GM12872 (cell line): ENCODE data around the gene C22orf42.

ENCODE experiments used
- TF ChIP-seq, protein P1 (sequence below): IDR thresholded peaks from 3 replicates; pipeline ENCODE4 v1.5.1; 2011; ENCODE audit warnings: low read depth, mild to moderate bottlenecking, low read length, moderate library complexity; ENCODE audit not compliant: insufficient read depth

Gene C22orf42

DNA sequence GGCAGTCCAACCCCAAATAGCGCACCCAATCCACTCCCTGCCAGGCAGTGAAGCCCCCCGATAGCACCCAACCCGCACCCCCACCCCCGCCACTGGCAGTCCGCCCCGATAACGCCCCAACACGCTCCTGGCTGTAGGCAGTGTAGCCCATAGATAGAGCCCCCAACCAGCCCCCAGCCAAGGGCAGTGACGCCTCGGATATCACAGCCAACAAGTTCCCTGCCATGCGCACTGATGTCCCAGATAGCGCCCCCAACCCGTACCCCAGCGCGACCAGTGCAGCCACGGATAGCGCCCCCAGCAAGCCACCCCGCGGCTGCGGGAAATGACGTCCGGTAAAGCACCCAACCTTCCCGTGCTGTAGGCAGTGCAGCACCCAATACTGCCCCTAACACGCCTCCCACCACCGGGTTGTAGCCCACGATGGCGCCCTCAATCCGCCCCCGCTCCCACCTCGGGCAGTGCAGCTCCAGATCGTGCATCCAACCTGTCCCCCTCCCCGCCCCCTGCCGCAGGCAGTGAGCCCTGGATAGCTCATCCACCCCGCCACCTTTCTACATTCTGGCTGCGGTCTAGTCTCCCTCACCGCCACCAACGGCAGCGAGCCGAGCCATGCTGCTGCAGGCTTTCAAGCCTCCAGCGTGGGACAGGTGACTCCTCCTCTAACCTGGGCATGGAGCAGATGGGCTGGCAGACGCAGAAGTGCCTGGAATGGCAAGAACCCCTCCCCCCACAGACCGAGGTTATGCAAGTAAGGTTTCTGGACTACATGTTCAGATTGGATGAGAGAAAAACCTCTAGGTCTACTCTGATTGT lies 45.1 kb upstream of the C22orf42 start:
- TF ChIP-seq, protein P1, sequence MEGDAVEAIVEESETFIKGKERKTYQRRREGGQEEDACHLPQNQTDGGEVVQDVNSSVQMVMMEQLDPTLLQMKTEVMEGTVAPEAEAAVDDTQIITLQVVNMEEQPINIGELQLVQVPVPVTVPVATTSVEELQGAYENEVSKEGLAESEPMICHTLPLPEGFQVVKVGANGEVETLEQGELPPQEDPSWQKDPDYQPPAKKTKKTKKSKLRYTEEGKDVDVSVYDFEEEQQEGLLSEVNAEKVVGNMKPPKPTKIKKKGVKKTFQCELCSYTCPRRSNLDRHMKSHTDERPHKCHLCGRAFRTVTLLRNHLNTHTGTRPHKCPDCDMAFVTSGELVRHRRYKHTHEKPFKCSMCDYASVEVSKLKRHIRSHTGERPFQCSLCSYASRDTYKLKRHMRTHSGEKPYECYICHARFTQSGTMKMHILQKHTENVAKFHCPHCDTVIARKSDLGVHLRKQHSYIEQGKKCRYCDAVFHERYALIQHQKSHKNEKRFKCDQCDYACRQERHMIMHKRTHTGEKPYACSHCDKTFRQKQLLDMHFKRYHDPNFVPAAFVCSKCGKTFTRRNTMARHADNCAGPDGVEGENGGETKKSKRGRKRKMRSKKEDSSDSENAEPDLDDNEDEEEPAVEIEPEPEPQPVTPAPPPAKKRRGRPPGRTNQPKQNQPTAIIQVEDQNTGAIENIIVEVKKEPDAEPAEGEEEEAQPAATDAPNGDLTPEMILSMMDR: no peak

DNA sequence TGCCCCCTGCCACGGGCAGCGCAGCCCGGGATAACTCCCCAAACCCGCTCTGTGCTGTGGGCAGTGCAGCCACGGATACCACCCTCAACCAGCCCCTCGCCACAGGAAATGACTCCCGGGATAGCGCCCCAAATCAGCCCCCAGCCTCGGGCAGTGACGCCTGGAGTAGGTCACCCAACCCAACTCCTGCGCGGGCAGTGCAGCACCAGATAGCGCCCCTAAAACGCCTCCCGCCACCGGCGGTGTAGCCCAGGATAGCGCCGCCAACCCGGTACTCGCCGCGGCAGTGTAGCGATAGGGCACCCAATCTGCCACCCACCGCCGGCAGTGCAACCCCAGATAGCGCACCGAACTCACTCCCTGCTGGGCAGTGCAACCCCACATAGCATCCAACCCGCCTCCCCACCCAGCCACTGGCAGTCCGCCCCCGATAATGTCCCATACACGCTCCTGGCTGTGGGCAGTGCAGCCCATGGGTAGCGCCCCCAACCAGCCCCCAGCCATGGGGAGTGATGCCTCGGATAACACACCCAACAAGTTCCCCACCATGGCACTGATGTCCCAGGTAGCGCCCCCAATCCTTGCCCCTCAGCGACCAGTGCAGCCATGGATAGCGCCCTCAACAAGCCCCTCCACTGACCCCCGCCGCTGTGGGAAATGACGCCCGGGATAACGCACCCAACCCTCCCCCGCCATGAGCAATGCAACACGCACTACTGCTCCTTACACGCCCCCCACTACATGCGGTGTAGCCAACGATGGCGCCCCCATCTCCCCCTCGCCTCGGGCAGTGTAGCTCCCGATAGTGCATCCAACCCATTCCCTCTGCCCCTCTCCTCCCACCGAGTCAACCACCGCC lies 44.3 kb upstream of the C22orf42 start:
- TF ChIP-seq, protein P1: no peak

DNA sequence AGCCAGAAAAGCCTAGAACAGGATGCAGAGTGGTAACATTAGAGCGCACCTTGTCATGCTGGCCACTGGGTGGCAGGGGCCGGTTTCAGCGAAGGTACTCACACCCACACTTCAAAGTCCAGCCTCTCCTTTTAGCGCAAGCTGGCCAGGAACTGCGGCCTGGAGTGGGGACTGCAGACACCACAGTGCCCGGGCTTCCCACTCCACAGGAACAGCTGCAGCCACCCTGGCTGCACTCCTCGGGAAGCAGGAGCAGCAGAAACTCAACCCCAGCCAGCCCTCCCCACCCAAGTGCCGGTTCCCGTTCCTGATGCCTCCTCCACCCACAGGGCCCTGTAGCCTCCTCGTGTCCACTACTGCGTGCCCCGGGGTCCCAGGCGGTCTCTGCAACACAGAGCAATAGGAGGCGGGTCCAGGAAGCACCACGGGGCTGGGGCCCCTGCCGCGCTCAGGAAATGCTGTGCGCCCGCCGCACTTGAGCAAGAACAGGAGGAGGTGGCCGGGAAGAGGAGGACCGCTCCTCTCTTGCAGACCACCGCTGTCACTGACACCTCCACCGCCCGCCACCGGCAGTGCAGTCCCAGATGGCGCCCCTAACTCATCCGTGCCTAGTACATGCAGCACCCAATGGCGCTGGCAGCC lies 43.6 kb upstream of the C22orf42 start:
- TF ChIP-seq, protein P1: peak; percentile 71

- TF ChIP-seq, protein P1: no peak
Observed at GRCh38 chr22:32202161-32202538, 43.0 kb upstream of the C22orf42 start.

- TF ChIP-seq, protein P1: no peak
Observed at GRCh38 chr22:32200752-32201151, 41.6 kb upstream of the C22orf42 start.

DNA sequence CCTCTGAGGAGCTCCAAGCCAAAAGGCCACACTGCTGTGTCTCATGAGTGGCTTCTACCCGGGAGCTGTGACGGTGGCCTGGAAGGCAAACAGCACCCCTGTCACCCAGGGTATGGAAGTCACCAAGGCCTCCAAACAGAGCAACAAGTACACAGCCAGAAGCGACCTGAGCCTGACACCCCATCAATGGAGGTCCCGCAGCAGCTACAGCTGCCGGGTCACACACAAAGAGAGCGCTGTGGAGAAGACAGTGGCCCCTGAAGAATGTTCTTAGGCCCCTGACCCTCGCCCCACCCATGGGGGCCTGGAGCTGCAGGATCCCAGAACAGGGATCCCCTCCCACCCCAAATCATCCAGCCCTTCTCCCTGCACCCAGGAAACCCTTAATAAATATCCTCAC lies 40.9 kb upstream of the C22orf42 start:
- TF ChIP-seq, protein P1: no peak

- TF ChIP-seq, protein P1: no peak
Observed at GRCh38 chr22:32199341-32199740, 40.2 kb upstream of the C22orf42 start.
